Activated CD4-positive, alpha-beta T cell treated with anti-CD3 and anti-CD28 coated beads, Interleukin-2, amount 50 U/mL, for 1 hour (primary cell): Measurements from ENCODE around the gene NEK6.

ENCODE experiments used
- DNase-seq: peaks from one replicate; pipeline ENCODE4 v3.0.0-alpha.2; 2020

NEK6 gene

GRCh38 chr9:124357721-124358361, 100.1 kb downstream of the NEK6 start:
- no peak for DNase-seq

GRCh38 chr9:124358631-124359030, 100.9 kb downstream of the NEK6 start:
- no peak for DNase-seq

GRCh38 chr9:124359426-124359825, 101.7 kb downstream of the NEK6 start:
- no peak for DNase-seq

GRCh38 chr9:124359855-124360678, 102.3 kb downstream of the NEK6 start:
- no peak for DNase-seq

DNA sequence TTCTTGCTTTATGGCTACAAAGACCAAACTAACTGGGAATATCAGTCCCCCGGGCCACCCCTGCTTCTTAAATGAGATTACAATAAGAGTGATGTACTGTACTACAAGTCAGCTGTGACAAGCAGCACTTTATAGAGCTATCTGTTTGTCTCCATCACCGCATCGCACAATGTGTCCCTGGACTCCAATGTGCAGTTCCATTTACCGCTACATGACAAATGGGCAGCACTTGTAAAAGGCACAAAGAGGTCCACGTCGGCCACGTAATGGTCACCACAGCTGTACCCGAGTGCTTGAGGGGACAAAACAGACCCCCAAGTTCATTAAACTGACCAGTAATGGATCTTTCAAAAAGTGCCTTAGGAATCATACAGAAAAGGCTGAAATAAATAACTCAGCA, 103.4 kb downstream of the NEK6 start:
- DNase-seq: no peak

- no peak for DNase-seq
Observed at GRCh38 chr9:124363326-124364096, 105.8 kb downstream of the NEK6 start.

- no peak for DNase-seq
Observed at GRCh38 chr9:124364141-124364540, 106.4 kb downstream of the NEK6 start.

DNA sequence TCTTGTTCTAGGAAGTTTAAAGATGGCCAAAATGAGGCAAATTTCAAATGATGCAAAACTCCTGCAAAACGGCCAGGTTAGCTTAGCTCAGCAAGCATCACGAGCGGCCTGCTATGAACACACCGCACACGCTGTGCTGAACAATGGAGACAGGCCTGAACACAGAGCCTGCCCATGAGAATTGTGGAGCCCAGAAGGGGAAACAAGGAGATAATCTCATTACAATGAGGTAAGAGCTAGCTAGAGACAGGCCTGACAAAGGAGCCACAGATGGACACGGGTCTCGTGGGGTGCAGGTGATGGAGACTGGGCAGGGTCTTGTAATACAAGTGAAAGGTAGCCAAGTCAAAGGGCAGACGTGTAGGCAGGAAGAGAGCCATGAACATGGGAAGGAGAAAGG, 107.3 kb downstream of the NEK6 start:
- DNase-seq: no peak

DNA sequence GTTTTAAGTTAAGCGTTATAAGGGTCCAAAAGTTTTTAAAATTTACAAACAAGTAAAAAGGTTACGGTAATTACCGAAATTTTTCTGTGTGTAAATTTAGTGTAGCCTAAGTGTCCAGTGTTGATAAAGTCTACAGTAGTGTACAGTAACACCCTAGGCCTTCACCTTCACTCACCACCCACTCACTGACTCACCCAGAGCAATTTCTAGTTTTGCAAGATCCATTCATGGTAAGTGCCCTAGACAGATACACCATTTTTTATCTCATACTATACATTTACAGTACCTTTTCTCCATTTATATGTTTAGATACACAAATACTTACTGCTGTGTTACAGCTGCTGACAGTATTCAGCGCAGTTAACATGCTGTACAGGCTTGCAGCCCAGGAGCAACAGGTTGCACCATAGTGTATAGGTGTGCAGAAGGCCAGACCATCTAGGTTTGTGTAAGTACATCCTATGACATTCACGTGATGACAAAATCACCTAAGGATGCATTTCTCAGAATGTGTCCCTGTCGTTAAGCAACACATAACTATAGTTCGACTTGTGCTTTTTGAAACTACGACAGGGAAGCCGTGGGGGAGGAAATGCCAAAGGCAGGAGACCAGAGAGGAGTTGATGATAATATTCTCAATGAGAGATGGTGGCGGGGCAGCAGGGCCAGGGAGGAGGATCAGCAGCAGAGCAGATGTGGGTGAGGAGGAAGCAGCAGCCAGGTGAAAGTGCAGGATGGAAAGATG, 108.9 kb downstream of the NEK6 start:
- DNase-seq: no peak

GRCh38 chr9:124368692-124369091, 110.9 kb downstream of the NEK6 start:
- no peak for DNase-seq

GRCh38 chr9:124369231-124369797, 111.6 kb downstream of the NEK6 start:
- no peak for DNase-seq

- DNase-seq: no peak
Observed at GRCh38 chr9:124370896-124371582, 113.3 kb downstream of the NEK6 start.

- no peak for DNase-seq
Observed at GRCh38 chr9:124372038-124372437, 114.3 kb downstream of the NEK6 start.

- no peak for DNase-seq
Observed at GRCh38 chr9:124373386-124373785, 115.6 kb downstream of the NEK6 start.

GRCh38 chr9:124373851-124374250, 116.1 kb downstream of the NEK6 start:
- no peak for DNase-seq

DNA sequence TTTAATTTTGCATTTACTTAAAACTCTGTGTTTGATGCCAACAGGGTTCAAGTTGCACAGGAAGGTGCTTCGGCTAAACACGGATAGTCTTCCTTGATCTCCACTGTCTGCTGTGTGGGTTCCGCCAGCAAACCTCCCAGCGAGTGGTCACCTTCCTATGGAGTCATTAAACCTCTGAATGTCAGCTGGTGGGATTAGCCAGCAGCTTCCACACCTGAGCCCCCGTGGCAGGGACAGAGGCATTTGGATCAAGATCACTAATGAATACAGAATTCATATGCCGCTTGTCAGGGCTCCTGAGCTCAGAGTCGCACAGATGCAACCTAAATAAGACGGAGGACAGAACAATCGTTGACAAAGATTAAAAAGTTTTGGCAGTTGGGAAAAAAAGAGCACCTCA, 118.0 kb downstream of the NEK6 start:
- DNase-seq: no peak

- no peak for DNase-seq
Observed at GRCh38 chr9:124376329-124376728, 118.6 kb downstream of the NEK6 start.

DNA sequence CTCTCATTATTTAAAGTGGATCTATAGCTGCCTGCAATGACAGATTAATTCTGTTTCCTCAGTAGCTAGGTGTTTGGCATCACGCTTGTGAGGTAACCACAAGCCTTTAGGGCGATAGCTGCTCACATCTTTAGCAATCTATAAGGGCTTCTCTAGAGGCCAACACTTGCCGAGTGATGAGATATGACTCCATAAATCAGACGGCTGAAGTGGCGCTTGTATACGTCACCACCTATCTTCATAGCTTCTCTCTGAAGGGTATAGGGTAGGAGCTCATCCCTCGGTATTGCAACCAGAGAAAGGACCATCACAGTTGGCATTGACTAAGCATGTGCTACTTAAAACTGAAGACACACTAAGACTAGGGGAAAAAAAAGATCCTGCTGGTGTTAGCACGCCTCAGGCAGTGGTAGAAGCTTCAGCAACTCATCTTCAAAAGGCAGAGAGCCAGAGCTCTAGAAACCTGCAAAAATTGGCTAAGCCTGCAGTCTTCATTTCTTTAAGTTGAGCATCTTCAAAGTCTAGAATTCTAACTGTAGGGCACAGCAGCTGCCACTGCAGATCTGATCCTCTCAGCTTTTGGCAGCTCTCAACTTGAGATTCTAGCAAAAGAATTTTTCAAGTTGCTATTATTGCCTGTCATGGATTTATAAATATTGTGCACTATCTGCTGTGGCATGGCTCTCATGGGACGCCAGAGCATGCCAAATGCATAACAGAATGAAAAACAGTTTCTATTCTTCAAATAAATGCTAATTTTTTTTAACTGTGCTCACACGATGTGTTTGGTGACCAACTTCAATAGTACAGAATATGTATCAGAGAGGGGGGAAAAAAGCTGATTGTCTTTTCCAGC, 120.0 kb downstream of the NEK6 start:
- no peak for DNase-seq

DNA sequence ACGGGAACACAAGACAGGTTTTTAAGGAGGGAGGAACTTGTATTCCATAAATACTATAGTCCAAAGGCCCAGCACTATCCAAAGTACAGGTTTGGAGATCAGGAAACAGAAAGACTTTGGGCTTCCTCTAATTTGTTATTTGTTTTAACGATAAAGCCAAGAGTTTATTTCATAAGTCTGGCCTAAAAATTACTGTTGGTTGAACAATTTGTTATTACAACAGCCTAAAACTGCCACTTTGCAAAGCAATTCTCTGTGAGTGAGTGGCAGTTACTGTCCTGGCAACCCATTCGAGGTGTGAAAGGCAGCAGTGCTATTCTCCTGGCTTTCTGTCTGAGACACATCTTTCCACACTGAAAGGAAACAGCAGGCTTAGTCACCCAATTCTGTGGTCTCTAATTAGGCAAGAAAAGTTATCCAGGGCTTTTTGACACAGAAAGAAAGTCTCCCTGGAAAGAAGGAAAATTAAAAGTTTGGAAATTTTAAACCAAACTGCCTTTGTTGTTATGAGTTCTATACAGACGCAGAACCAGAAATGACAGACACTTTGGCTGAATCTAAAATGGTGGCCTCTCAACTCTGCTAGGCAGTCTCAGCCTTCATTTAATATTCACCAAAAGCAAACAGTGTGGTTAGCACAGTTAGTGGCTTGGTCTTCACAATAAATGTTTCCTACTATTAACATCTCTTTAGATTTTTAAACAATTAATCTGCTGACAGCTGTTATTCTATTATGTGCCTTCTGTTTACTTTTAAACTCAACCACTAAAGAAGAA, 123.6 kb downstream of the NEK6 start:
- no peak for DNase-seq

- DNase-seq: no peak
Observed at GRCh38 chr9:124384210-124384609, 126.5 kb downstream of the NEK6 start.
